Endometrial microvascular endothelial cells (primary cell): Measurements from ENCODE around the gene USO1. TPM values are rescaled to one million over a fixed set of nuclear protein-coding genes. Genes with fewer than 3 reads are reported as not detected.
"Not testable (repeated sequence)": the region's sequence is repeated elsewhere in the genome, so short reads cannot be mapped to it uniquely, and the experiment has no call there.

ENCODE experiments used
- in situ Hi-C: cut with HindIII; loops from 2 replicates; pipeline ENCODE4 v1.10.0; 2017; ENCODE audit warnings: low sequenced_read_pairs, low pct_unique_long_range_greater_than_20kb; ENCODE audit errors: inconsistent ontology term
- total RNA-seq: library from RNA; depleted of rRNA; stranded (reverse); fragments of >200 nt; gene quantifications from one replicate; pipeline ENCODE4 v1.2.3, GENCODE V29; 2015; ENCODE audit errors: inconsistent ontology term

Gene USO1, protein sequence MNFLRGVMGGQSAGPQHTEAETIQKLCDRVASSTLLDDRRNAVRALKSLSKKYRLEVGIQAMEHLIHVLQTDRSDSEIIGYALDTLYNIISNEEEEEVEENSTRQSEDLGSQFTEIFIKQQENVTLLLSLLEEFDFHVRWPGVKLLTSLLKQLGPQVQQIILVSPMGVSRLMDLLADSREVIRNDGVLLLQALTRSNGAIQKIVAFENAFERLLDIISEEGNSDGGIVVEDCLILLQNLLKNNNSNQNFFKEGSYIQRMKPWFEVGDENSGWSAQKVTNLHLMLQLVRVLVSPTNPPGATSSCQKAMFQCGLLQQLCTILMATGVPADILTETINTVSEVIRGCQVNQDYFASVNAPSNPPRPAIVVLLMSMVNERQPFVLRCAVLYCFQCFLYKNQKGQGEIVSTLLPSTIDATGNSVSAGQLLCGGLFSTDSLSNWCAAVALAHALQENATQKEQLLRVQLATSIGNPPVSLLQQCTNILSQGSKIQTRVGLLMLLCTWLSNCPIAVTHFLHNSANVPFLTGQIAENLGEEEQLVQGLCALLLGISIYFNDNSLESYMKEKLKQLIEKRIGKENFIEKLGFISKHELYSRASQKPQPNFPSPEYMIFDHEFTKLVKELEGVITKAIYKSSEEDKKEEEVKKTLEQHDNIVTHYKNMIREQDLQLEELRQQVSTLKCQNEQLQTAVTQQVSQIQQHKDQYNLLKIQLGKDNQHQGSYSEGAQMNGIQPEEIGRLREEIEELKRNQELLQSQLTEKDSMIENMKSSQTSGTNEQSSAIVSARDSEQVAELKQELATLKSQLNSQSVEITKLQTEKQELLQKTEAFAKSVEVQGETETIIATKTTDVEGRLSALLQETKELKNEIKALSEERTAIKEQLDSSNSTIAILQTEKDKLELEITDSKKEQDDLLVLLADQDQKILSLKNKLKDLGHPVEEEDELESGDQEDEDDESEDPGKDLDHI
- 64.7 TPM for total RNA-seq

DNA sequence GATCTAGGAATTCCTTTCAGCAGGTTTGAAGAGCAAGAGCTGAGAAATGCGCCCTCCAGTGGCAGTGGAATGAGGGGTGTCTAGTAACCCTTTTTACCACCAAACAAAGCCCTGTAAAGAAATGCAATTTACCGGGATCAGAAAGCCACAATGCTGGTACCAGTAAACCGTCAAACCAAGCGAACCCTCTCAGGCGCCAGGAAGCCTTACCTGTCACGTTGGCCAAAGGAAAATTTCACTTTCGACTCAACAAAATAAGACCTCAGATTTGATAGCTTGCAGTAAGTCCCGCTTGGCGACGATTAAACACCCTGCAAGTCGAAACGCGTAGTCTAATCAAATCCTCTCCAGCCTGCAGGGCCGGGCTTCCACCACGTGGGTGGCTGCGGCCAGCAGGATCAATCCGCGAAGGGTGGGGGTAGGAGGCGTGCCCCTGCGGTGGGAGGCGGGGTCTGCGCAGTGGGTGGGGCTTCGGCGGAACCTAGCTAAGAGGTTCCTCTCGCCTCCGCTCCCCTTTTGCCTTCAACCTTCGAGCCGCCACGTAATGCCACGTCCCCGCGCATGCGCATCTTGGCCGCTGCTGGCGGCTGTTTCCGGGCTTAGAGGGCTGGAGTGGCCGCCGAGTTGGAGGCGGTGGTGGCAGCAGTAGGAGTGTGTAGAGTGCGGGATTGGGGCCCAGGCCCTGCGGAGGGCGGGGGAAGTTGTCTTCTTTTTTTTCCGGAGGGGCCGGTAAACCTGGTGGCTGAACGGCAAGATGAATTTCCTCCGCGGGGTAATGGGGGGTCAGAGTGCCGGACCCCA lies at the start of gene USO1:
TSS of gene USO1 (plus strand) at position 512 of the 801 bp plus-strand sequence. CDS start at position 755, 243 bp downstream.
- in situ Hi-C loops = no loop called here

DNA sequence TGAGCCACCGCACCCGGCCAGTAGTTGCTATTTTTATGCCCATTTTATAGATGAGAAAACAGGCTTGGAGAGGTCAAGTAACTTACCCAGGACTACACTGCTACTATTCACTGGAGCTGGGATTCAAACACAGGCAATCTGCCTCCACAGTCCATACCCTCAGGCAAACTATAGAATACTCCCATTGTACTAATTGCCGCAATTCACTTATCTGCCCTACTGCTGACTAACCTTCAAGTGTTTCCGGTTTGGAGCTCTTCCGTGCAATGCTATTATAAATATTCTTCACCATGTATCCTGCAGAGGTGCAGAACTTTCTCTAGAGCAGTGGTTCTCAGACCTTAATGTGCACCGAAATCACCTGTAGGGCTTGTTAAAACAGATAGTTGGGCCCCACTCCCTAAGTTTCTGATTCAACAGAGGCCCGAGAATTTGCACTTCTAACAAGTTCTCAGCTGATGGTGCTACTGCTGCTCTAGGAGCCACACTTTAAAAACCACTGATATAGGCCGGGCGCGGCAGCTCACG lies 49.3 kb upstream of the USO1 start:
- in situ Hi-C loops = no loop called here

DNA sequence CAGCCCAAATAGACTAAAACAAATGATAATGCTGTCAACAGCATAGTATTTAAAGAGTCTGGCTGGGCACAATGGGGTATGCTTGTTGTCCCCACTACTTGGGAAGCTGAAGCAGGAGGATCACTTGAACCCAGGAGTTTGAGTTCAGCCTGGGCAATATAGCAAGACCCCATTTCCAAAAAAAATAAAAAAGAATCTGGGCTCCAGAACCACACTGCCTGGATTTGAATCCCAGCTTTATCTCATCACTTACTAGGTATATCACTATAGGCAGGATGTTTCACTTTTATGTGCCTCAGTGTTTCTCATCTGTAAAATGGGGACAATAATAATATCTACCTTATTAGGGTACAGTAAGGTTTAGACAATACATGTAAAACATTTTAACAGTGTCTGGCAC lies 45.9 kb upstream of the USO1 start:
- in situ Hi-C loops = no loop called here

DNA sequence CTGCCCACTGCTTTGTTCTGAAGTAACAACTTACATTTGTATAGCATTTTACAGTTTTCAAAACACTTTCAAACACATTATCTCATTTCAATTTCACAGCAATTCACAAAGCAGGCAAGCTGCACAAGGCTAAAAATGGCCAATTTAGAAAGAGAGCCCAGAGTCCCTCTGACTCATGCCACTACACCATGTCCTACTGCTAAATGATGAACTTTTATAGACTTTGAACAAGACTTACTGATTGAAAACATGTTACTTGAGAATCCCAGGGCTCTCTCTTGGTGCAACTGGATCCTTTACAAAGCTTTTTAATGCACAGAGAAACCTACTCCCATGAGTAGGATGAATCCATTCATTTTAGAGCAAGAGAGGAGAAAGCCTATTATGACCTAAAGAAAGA lies 45.4 kb upstream of the USO1 start:
- in situ Hi-C loops = no loop called here

DNA sequence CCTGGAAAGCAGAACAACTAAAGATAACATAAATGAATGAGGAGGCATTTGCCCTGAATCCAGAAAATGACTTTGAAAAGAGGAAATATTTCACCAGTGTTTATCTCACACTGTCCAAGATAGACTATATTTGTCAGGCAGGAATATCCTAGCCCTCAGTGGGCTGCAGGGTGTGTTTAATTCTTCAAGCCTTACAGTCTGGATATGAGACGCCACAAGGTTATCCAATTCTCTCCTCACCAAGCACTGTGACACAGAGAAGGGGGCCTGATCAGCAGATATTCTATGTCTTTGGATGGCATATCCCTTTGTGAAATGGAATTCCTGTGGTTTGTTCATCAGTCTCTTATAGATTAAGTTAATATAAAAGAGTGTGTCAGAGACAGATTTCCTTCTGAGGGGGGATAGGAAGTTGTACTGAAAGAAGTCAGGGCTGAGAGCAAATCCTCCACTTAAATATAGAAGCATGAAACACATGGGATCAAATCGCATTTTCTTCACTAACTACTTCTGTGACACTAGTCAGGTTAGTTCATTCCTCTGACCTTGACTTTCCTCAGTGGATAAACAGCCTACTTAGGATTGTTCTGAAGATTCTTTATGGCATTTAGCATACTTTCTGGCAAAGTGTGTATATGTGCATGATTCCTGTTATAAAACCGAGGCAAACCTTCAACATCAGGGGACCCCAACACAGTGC lies 44.4 kb upstream of the USO1 start:
- in situ Hi-C loops = no loop called here

DNA sequence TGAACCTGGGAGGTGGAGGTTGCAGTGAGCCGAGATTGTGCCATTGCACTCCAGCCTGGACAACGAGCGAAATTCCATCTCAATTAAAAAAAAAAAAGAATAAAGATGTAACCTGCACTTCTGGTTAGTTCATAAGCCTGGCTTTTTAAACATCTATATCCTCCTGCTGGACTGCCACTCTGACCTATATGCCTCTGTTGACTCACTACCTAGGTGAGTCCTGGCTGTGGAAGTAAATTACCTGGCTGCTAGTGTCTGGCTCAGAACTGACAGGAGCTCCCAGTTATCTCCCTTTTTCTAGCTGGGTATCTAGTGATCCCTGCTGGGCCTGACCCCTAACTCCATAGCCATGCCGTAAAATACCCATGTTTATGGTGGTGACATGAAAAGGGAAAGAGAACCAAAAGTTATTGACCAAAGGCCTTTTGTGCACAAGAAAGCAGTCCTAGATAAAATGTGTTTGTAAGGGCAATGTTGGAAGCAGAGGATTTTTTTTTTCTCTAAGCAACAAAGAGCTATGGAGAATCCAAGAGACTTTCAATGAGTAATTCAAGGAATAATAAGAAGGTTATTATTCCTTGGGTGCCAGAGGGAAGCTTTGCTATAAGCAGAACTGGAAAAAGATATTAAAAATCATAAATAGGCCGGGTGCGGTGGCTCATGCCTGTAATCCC lies 40.8 kb upstream of the USO1 start:
- in situ Hi-C loops = no loop called here

DNA sequence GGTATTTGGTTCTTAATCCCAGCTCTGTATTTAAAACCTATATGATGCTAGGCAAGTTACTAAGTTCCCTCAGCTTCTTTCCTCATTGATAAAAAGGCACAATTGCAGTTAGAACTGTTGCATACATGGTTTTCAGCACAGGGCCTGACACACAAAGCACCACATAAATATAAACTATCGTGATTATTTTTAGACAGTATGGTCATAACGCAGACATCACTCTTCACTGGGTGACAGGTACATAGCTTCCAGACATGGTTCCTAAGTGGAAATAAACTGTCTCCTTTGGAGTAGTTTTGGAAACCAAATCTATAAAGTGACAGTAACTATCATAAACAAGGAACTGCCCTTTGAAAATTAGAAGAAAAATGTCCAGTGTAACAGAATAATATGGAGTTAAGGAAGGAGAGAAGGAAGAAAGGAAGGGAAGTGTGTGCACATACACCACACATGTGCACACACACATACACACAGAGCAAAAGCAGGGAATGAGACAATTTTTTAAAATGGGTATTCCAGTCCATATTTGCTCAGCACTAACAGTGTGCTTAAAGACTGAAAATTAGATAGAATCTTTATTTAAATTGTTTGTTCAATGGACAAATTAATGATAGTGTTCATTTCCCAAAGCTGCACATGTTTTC lies 38.7 kb upstream of the USO1 start:
- in situ Hi-C loops = no loop called here

DNA sequence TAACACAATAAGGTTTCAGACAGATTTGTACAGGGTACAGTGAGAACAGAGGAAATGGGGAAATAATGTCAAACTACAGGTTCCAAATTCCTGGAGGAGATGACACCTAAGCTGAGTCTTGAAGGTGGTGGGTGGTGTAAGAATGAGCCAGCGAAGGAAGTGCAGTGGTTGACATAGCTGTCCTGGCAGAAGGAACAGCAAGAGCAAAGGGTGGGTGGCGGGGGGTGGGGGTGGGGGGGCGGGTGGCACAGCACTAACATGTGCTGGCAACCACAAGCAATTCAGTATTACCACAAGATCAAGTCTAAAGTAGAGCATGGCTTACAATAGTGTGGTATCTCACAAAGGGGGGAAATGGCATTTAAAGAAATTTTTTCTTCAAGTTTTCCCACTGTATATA lies 38.0 kb upstream of the USO1 start:
- in situ Hi-C loops = no loop called here

DNA sequence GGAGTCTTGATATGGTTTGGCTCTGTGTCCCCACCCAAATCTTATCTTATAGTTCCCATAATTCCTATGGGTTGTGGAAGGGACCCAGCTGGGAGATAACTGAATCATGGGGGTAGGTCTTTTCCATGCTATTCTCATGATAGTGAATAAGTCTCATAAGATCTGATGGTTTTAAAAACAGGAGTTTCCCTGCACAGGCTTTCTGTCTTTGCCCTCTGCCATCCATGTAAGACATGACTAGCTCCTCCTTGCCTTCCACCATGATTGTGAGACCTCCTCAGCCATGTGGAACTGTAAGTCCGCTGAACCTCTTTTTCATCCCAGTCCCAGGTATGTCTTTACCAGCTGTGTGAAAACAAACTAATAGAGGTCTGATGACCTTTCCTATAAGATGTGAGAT lies 37.3 kb upstream of the USO1 start:
- in situ Hi-C loops = not testable (repeated sequence)

DNA sequence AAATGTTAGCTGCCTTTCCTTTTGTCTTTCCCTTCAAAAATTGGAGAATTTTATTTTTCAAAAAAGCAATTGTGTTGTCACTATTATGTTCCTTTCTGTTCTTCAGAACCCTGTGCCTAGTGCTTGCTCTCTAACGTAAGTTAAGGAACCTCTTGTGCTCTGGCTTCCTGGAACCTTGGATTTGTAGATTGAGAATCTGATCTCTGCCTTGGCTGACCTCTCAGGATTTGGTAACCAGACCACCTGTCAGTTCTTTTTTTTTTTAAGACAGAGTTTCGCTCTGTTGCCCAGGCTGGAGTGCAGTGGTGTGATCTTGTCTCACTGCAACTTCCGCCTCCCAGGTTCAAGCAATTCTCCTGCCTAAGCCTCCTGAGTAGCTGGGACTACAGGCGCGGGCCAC lies 32.3 kb upstream of the USO1 start:
- in situ Hi-C loops = not testable (repeated sequence)

DNA sequence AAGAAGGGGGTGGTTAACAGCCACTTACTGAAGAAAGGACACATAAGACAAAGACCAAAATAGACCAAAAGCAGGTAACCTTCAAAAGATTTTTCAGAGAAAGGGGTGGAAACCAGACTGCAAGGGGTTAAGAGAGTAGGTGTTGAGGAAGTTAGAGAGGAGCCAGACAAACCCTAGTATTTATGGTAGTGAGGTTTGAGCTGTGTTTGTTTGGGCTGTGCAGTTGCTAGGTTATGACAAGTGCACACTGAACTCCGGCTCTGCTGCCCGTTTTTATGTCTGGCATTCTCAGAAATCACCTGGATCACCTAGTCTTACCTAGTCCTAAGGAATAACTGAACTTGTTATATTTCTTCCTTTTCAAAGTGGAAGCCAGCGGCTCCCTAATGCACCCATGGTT lies 28.3 kb upstream of the USO1 start:
- in situ Hi-C loops = no loop called here

DNA sequence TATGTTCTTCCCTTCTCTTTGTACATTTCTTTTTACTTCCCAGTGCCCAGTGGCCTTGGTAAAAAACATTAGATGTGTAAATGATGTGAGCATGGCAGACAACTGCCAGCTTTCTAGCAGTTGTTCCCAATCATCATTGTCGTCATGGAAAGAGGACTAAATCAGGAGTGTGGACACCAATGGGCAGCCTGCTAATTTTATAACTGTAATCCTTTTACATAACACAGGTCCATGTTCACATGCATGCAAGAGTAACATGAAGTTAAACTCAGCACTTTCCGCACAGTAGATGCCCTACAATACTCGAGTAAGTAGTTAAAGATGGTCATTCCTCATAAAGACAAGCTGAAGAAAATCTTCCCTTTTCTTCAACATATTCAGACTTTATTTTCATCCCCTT lies 27.8 kb upstream of the USO1 start:
- in situ Hi-C loops = no loop called here

DNA sequence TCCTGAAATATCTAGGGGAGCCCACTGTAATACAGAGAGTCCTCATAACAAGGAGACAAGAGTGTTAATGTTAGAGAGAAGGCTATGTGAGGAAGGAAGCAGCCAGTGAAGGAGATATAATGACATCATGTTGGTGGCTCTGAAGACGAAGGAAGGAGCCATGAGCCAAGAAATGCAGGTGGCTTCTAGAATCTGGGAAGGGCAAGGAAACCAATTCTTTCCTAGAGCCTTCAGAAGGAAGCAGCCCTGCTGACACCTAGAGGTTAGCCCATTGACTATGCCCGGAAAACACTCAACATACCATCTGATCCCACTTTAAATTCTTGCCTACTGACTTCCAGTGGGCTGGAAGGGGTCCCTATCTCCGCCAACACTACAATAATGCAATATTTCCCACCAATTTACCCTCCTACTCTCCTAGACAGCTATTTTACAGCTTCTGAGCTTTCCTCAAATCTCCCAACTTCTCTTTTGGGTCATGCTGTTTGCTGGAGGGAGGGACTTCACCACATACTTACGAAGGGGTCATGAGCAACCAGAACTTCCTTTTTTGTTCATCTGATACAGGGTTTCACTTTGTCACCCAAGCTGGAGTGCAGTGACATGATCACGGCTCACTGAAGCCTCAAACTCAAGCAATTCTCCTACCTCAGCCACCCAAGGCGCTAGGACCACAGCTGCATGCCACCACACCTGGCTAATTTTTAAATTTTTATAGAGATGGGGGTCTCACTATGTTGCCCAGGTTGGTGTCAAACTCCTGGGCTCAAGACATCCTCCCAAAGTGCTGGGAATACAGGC lies 26.0 kb upstream of the USO1 start:
- in situ Hi-C loops = no loop called here

DNA sequence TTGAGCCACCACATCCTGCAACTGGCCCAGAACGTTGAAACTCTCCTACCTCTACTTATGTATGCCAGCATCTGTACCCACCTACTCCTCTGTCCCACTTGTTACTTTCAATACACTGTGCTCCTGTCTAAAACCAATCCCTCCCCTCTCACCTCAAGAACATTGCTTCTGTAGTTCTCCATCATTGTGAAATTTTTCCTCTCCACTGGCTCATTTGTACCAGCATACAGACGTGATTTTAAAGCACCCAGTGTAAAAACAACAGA lies 25.5 kb upstream of the USO1 start:
- in situ Hi-C loops = no loop called here

DNA sequence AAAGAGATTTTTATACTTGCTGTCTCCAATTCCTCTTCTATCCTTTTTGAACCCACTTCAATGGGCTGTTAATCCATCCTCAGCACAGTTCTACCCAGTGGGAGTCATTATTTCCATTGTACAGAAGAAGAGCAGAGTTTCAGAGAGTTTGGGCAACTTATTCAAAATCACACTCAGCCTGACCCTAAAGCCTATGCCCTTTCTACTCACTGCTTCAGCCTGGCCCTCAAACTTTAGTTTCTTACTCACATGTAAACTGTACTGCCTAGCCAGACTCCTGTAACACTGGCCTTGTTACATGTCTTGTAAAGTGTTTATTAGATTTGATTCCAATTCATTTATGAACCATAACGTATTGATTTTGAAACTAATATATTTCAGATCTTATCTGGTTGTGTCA lies 25.1 kb upstream of the USO1 start:
- in situ Hi-C loops = no loop called here

DNA sequence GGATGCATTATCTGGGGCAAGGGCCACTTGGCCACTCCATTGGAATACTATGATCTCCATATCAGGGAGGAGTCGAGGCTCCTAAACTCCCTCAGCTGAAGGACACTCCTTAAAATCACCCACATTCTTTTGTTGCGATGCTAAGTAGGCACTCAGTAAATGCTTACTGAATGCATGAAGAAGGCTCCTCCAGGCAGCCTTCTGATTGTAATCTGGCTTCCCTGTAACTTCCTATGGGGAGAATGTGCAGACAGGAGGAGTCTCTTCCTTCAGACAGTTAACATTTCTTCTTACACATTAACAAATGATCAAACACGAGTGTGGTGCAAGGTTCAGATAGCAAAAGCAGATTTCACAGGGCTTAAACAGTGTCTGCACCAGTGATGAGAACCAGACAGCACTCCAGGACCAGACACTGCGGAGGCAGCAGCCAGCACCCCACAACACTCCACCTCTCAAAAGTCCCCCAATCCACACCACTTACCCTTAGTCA lies 21.4 kb upstream of the USO1 start:
- in situ Hi-C loops = no loop called here
